NCI-H2196 (cell line): ENCODE measurements around the gene ITGA2.

Source experiments
- DNase-seq: peaks from one replicate; lab custom pipeline; 2025; ENCODE audit not compliant: unreplicated experiment; lab: John Stamatoyannopoulos, UW

ITGA2 gene

GRCh38 chr5:53133020-53133419 is 143.9 kb downstream of the ITGA2 start:
- no peak for DNase-seq
